ENCODE measurements around the gene UACA.
"Not testable (repeated sequence)": the region's sequence is repeated elsewhere in the genome, so short reads cannot be mapped to it uniquely, and the experiment has no call there.

UACA gene

DNA sequence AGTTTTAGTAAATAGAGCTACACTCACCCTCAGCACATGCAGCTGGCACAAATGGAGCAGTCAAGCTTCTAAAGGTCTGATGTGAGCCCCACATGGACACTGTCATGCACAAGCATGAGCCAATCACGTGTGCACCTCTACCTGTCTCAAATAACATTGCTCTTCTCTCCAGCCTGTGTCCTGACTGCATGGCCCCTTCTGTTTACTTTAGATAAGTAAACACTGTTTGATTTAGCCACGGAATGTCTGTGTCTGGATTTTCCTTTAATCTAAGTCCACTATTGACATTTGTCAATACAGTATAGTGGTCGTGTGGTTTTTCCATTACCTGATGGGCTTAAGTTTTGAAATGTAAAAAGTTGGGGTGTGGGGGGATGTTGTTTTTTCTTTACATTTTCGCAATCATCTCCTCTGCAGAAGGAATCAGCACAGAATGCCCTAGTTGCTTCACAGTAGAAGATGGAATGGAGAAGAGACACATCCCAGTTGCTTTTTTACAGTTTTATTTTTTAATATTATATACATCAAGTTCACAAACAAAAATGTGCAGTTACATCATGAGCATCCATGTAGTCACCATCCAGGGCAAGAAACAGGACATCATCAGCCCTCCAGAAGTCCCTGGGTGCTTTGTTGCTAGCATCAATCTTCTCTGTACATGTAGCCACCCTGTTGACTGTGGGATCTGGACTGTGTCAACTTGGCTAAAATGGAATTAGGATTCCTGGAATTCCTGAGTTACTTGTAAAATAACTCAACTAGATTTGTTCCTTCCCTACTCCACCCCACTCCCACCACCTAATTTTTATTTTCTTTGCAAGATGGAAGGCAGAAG lies 146.1 kb downstream of the UACA start:
- TF ChIP-seq, protein P1, sequence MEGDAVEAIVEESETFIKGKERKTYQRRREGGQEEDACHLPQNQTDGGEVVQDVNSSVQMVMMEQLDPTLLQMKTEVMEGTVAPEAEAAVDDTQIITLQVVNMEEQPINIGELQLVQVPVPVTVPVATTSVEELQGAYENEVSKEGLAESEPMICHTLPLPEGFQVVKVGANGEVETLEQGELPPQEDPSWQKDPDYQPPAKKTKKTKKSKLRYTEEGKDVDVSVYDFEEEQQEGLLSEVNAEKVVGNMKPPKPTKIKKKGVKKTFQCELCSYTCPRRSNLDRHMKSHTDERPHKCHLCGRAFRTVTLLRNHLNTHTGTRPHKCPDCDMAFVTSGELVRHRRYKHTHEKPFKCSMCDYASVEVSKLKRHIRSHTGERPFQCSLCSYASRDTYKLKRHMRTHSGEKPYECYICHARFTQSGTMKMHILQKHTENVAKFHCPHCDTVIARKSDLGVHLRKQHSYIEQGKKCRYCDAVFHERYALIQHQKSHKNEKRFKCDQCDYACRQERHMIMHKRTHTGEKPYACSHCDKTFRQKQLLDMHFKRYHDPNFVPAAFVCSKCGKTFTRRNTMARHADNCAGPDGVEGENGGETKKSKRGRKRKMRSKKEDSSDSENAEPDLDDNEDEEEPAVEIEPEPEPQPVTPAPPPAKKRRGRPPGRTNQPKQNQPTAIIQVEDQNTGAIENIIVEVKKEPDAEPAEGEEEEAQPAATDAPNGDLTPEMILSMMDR (conservative IDR thresholded peaks at IDR 0.05; ENCODE audit: low read length): no peak
- H3K4me3 ChIP-seq (ENCODE audit: low read length): no peak overlapping the region
- peak; percentile 40 for DNase-seq (ENCODE audit: low read depth)

DNA sequence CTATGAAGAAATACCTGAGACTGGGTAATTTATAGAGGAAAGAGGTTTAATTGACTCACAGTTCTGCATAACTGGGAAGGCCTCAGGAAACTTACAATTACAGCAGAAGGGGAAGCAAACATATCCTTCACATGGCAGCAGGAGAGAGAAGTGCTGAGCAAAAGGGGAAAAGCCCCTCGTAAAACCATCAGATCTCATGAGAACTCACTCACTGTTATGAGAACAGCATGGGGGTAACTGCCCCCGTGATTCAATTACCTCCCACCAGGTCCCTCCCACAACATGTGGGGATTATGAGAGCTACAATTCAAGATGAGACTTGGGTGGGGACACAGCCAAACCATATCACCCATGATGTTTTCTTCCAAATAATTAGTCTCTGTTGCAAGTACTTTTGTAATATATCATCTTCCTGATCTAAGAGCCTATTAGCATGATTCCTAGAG lies 147.0 kb downstream of the UACA start:
- DNase-seq (ENCODE audit: low read depth); H3K4me3 ChIP-seq (ENCODE audit: low read length): not testable (repeated sequence)

DNA sequence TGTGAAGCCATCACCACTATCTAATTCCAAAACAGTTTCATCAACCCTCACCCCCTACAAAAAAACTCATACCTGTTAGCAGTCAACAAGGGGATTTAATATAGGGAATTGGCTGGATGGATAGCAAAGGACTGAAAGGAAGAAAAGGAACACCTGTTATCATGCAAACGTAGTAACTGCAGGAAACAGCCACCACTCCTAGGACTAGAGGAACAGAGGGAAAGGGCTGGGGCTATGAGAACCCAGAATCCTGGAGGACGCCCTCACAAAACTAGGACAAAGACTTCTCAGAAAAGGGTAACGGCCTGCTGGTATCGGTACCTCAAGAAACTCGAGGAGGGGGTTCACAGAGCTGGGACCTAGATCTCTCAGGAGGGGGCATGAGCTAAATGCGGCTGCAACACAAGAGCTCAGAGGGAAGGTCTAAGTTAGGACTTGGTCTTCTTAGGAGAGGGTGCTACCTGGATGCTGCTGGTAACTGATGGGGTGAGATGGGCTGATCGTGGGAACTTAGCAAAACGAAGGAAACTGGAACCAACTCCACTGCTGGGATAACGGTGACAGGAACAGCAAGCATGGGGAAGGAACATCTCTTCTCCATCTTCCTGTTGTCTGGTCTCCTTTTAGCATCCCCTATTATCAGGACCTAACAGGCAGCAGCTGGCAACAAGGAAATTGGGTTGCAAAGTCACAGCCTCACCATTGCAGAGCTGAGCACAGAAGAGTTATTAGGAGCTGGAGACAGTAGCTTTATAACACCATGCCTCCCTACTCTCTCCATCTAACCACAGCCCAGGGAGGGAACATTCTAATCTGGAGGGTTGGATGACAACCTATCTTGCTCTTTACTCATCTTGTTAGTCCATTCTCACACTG lies 147.7 kb downstream of the UACA start:
- no peak overlapping the region for H3K4me3 ChIP-seq (ENCODE audit: low read length)
- DNase-seq (ENCODE audit: low read depth): no peak
- TF ChIP-seq, protein P1 (conservative IDR thresholded peaks at IDR 0.05; ENCODE audit: low read length): no peak

DNA sequence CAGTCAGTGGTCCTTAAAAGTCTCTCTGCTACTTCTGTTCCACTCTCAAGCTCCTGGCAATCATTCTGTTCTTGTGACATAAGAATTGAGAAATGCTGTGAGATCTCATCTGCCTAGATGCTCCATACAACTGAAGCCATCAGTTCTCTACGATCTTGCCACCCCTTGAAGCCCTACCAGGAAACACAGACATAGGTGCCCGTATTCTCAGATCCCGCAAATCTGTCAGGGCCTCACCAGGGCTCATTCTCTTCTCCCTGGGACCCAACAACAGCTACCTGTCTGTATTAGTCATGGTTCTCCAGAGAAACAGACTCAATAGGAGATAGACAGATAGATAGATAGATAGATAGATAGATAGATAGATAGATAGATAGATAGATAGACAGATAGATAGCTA lies 149.1 kb downstream of the UACA start:
- DNase-seq (ENCODE audit: low read depth): no peak
- TF ChIP-seq, protein P1 (conservative IDR thresholded peaks at IDR 0.05; ENCODE audit: low read length): no peak
- H3K4me3 ChIP-seq (ENCODE audit: low read length): no peak overlapping the region

DNA sequence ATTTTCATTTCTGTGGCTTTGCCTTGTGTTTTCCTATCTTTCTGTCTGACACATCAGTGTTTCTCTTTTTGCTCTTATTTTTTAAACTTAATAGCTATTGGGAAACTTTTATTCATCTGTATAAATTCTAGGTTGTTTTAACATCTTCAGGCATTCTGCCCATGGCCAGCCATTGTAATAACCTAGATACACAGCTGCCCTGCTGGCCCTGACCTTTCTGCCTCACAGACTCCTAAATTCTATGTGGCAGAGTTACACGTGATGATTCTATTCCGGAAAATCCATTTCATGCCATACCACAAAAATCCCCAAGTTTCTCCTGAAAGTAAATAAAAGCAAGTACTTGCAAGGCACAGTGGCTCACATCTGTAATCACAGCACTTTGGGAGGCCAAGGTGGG lies 150.1 kb downstream of the UACA start:
- no peak for DNase-seq (ENCODE audit: low read depth)
- no peak overlapping the region for H3K4me3 ChIP-seq (ENCODE audit: low read length)
- TF ChIP-seq, protein P1 (conservative IDR thresholded peaks at IDR 0.05; ENCODE audit: low read length): no peak

DNA sequence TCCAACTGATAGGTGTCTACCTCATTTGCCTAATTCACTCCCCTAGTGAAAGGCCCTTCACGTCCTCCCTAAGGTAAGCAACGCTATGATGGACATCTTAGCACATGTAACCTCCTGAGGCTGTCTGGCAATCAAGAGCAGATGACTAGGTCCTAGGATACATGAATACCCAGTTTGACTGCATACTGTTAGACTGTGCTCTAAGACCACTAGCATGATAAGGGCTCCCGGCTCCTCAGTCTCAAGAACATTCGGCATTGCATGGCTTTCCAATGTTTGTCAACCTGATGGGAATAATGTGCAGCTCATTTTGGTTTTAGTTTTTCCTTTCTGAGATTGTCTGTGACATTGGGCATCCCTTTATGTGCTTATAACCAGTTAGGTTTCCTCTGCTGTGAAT lies 152.1 kb downstream of the UACA start:
- H3K4me3 ChIP-seq (ENCODE audit: low read length): no peak overlapping the region
- DNase-seq (ENCODE audit: low read depth): no peak
- TF ChIP-seq, protein P1 (conservative IDR thresholded peaks at IDR 0.05; ENCODE audit: low read length): no peak

DNA sequence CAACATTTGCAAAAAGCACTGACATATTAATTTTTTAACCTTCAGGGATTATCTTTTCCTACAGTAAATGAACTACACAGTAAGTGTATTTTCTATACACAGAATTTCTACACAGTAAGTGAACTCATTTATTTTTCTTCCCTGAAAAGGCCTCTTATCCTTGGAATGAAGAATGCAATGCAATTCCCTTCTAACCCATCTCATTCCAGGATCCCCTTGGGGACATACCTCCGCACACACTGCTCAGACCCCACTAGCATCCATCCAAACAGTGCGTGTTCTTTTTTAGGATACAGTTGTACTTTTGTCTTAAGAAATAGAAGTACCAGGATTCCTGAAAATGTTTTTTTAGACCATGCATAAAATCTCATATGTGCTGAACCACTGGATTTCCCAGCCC lies 152.8 kb downstream of the UACA start:
- H3K4me3 ChIP-seq (ENCODE audit: low read length): no peak overlapping the region
- DNase-seq (ENCODE audit: low read depth): no peak
- TF ChIP-seq, protein P1 (conservative IDR thresholded peaks at IDR 0.05; ENCODE audit: low read length): no peak

Data from AG10803 (cell line).